RWPE2 (cell line): ENCODE results near the gene PDE7B.

Experiments
- ATAC-seq: fragments of 200-7000 bp; cut with Tn5 transposase; 3 replicates; pipeline ENCODE4 v1.9.1; 2021; ENCODE audit warnings: low read depth
- DNase-seq: peaks from one replicate; pipeline ENCODE4 v3.0.0-alpha.2; 2020; ENCODE audit warnings: low spot score
- H3K27ac ChIP-seq: fragments of 450-650 bp; 2 replicates; pipeline ENCODE4 v1.5.1; 2017; ENCODE audit warnings: mild to moderate bottlenecking; ENCODE audit not compliant: poor library complexity, severe bottlenecking
- H3K27me3 ChIP-seq: fragments of 250-450 bp; sonication (Bioruptor Pico); 2 replicates; pipeline ENCODE4 v1.5.1; 2021; ENCODE audit warnings: mild to moderate bottlenecking, moderate library complexity; ENCODE audit not compliant: insufficient read depth, poor library complexity, severe bottlenecking
- H3K36me3 ChIP-seq: fragments of 250-450 bp; sonication (Bioruptor Pico); 2 replicates; pipeline ENCODE4 v1.5.1; 2020; ENCODE audit warnings: low read depth, mild to moderate bottlenecking, moderate library complexity
- H3K4me1 ChIP-seq: fragments of 250-450 bp; sonication (Bioruptor Pico); 2 replicates; pipeline ENCODE4 v1.5.1; 2021; ENCODE audit warnings: mild to moderate bottlenecking, moderate library complexity; ENCODE audit not compliant: insufficient read depth, poor library complexity, severe bottlenecking
- H3K4me3 ChIP-seq: fragments of 250-450 bp; sonication (Bioruptor Pico); 2 replicates; pipeline ENCODE4 v1.5.1; 2021; ENCODE audit warnings: mild to moderate bottlenecking, moderate library complexity; ENCODE audit not compliant: severe bottlenecking
- H3K9me3 ChIP-seq: fragments of 250-450 bp; sonication (Bioruptor Pico); 2 replicates; pipeline ENCODE4 v1.5.1; 2021; ENCODE audit warnings: mild to moderate bottlenecking, moderate library complexity; ENCODE audit not compliant: severe bottlenecking
- CTCF ChIP-seq: fragments of 450-650 bp; IDR thresholded peaks from one replicate; pipeline ENCODE4 v1.5.1; 2017; ENCODE audit warnings: mild to moderate bottlenecking, moderate library complexity; ENCODE audit not compliant: poor library complexity, severe bottlenecking

The PDE7B gene

DNA sequence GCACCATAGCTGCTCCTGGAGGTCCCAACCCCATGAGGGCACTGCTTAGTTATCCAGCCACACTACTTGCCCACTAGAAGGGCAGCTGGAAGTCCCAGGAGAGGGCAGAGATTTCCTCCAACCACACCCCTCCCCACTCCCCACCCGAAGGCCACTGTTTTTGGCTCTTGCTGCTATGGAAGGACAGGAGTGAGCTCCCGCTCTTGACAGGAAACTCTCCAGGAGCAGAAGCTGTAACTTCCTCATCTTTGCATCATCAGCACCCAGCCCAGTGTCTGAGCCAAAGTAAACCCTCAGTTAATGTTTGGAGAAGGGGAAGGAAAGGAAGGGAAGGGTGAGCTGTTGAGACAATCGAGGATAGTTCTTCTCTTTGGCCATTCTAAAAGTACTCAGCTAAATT, 277.9 kb downstream of the PDE7B start:
- DNase-seq, result no peak
- H3K9me3 ChIP-seq, result no peaks in the 10 kb centered on the region
- no peak overlapping the region for H3K4me3 ChIP-seq
- H3K4me1 ChIP-seq, result no peaks in the 10 kb centered on the region
- no peak for ATAC-seq
- TF ChIP-seq CTCF, result no peak
- no peak overlapping the region for H3K27ac ChIP-seq
- H3K36me3 ChIP-seq, result no peaks in the 10 kb centered on the region
- H3K27me3 ChIP-seq, result no peaks in the 10 kb centered on the region

- no peak for TF ChIP-seq CTCF
- Histone ChIP-seq H3K9me3 (no peaks in the 10 kb centered on the region), H3K4me3 (no peak overlapping the region), H3K27me3 (no peaks in the 10 kb centered on the region), H3K4me1 (no peaks in the 10 kb centered on the region), H3K36me3 (no peaks in the 10 kb centered on the region), H3K27ac (no peak overlapping the region)
- no peak for ATAC-seq
- DNase-seq, result no peak
Observed at GRCh38 chr6:136134268-136134667, 282.8 kb downstream of the PDE7B start.

- TF ChIP-seq CTCF, result no peak
- ATAC-seq (no peak), DNase-seq (no peak)
- Histone ChIP-seq H3K27ac (no peak overlapping the region), H3K9me3 (no peaks in the 10 kb centered on the region), H3K36me3 (no peaks in the 10 kb centered on the region), H3K27me3 (no peaks in the 10 kb centered on the region), H3K4me1 (no peaks in the 10 kb centered on the region), H3K4me3 (no peak overlapping the region)
Observed at GRCh38 chr6:136134751-136135150, 283.2 kb downstream of the PDE7B start.

DNA sequence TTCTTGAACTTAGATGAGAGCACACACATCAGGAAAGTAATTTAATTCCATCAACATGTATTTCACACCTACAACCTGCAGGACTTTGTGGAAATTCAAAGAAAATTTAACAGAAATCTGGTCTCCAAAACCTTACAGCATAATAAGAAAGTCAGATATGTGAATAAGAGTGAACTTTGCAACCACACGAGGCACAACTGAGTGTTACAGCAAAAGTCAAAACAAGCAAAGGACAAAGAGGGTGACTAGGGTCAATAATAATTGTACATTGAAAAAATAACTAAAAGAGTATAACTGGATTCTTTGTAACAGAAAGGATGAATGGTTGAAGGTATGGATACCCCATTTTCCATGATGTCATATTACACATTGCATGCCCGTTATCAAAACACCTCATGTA, 284.8 kb downstream of the PDE7B start:
- H3K36me3 ChIP-seq, result no peaks in the 10 kb centered on the region
- ATAC-seq (no peak), DNase-seq (no peak)
- H3K27ac ChIP-seq, result no peak overlapping the region
- H3K9me3 ChIP-seq, result no peaks in the 10 kb centered on the region
- no peaks in the 10 kb centered on the region for H3K4me1 ChIP-seq
- no peak for TF ChIP-seq CTCF
- no peaks in the 10 kb centered on the region for H3K27me3 ChIP-seq
- no peak overlapping the region for H3K4me3 ChIP-seq

- no peak for ATAC-seq
- Histone ChIP-seq H3K9me3 (no peaks in the 10 kb centered on the region), H3K27ac (no peak overlapping the region), H3K4me1 (no peaks in the 10 kb centered on the region), H3K4me3 (no peak overlapping the region), H3K27me3 (no peaks in the 10 kb centered on the region), H3K36me3 (no peaks in the 10 kb centered on the region)
- no peak for DNase-seq
- TF ChIP-seq CTCF, result no peak
Observed at GRCh38 chr6:136137008-136137692, 285.6 kb downstream of the PDE7B start.
